A549 (cell line): ENCODE measurements around the gene PSMF1.
A peak's percentile ranks its signal among the peaks of the same experiment; 100 is the strongest.

Source experiments
- CEBPB ChIP-seq, 2 experiments: fragments of >200 bp in 1 of 2; sonication (Bioruptor Twin) in 1 of 2; formaldehyde crosslinking in 1 of 2; IDR thresholded peaks; 2 replicates each; pipeline ENCODE4 v1.6.1; 2012 to 2016
- CHD2 ChIP-seq: fragments of 150-350 bp; IDR thresholded peaks from 2 replicates; pipeline ENCODE4 v1.6.1; 2014; ENCODE audit warnings: low read length; ENCODE audit not compliant: partially characterized antibody
- EP300 ChIP-seq, 2 experiments: fragments of >200 bp; sonication (Bioruptor Twin); formaldehyde crosslinking; IDR thresholded peaks; 2 replicates in 1 of 2; 3 replicates in 1 of 2; pipeline ENCODE4 v1.6.1; 2016 to 2017
- FOSL2 ChIP-seq, 2 experiments: fragments of 450-650 bp in 1 of 2; fragments of >200 bp in 1 of 2; sonication (Bioruptor Twin) in 1 of 2; formaldehyde crosslinking; IDR thresholded peaks; 2 replicates each; pipeline versions ENCODE4 v1.5.0 to v1.6.1; 2016 to 2020; ENCODE audit warnings: mild to moderate bottlenecking in 1 of 2, moderate library complexity in 1 of 2
- JUNB ChIP-seq: fragments of >200 bp; sonication (Bioruptor Twin); formaldehyde crosslinking; IDR thresholded peaks from 2 replicates; pipeline ENCODE4 v1.6.1; 2016
- MAFK ChIP-seq: fragments of 450-650 bp; IDR thresholded peaks from 2 replicates; pipeline ENCODE4 v1.6.1; 2014; ENCODE audit not compliant: partially characterized antibody
- MAX ChIP-seq: IDR thresholded peaks from 2 replicates; pipeline ENCODE4 v1.6.1; 2012
- MYC ChIP-seq: IDR thresholded peaks from 2 replicates; pipeline ENCODE4 v1.6.1; 2012; ENCODE audit warnings: mild to moderate bottlenecking, inconsistent platforms, low read length, improper control_type of control experiment, borderline replicate concordance
- POLR2A ChIP-seq: IDR thresholded peaks from 2 replicates; pipeline ENCODE4 v1.6.1; 2012; ENCODE audit warnings: mild to moderate bottlenecking, low read length
- RNF2 ChIP-seq: fragments of 200-600 bp; sonication (generic); IDR thresholded peaks from 2 replicates; pipeline ENCODE4 v1.6.1; 2016; ENCODE audit warnings: low read depth, mild to moderate bottlenecking, antibody characterized with exemption, moderate library complexity, borderline replicate concordance
- TFCP2L1 ChIP-seq: fragments of 250-450 bp; sonication (Bioruptor Pico); IDR thresholded peaks from 2 replicates; pipeline ENCODE4 v1.5.0; 2021; ENCODE audit warnings: mild to moderate bottlenecking
- ZSCAN20 ChIP-seq: fragments of 250-450 bp; sonication (Bioruptor Pico); IDR thresholded peaks from 2 replicates; pipeline ENCODE4 v1.8.0; 2022; ENCODE audit warnings: mild to moderate bottlenecking, moderate library complexity
- TF ChIP-seq, protein P1 (sequence below): fragments of >200 bp; sonication (Bioruptor Twin); formaldehyde crosslinking; IDR thresholded peaks from 3 replicates; pipeline ENCODE4 v1.5.1; 2016
- TF ChIP-seq, protein P2 (sequence below): fragments of 450-650 bp; IDR thresholded peaks from 2 replicates; pipeline ENCODE4 v1.6.1; 2014; ENCODE audit warnings: antibody characterized with exemption

DNA sequence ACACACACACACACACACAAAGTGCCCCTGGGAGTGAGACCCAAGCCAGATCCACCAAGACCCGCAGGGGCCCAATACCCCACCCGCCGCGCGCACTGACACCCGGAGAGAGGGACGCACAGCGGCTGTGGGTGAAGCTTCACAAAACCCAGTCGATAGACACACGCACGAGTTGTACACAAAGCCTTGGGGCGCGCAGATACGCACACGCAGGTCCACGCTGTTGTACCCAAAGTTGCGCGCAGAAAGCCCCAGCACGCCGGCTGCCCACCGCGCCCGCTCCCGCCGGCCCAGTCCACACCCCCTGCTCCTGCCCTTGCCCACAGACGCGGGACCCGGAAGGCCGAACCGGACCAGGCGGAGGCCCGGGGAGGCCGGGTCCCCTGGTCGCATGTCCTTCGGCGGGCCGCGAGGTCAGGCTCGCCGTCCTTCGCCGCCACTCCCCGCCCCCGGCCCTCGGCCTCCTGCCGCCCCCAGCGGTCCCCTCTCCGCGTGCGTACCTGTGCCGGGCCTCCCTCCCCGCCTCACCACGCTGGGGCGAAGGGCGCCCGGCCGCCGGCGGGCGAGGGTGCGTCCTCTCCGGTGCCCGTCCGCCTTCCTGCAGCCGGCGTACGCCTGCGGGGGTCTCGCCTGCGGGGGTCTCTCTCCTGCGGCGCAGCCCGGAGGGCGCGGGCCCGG, 66.4 kb downstream of the PSMF1 start, which contains the start of gene TMEM74B:
- TF ChIP-seq, protein P1, sequence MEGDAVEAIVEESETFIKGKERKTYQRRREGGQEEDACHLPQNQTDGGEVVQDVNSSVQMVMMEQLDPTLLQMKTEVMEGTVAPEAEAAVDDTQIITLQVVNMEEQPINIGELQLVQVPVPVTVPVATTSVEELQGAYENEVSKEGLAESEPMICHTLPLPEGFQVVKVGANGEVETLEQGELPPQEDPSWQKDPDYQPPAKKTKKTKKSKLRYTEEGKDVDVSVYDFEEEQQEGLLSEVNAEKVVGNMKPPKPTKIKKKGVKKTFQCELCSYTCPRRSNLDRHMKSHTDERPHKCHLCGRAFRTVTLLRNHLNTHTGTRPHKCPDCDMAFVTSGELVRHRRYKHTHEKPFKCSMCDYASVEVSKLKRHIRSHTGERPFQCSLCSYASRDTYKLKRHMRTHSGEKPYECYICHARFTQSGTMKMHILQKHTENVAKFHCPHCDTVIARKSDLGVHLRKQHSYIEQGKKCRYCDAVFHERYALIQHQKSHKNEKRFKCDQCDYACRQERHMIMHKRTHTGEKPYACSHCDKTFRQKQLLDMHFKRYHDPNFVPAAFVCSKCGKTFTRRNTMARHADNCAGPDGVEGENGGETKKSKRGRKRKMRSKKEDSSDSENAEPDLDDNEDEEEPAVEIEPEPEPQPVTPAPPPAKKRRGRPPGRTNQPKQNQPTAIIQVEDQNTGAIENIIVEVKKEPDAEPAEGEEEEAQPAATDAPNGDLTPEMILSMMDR = no peak
- TF ChIP-seq TFCP2L1 (CRISPR knock-in tag) (no peak), EP300 (IDR thresholded peaks at IDR 0.05) (no peak), MAX (peak; percentile 49), CHD2 (no peak), CEBPB (IDR thresholded peaks at IDR 0.05) (no peak), MAFK (no peak), POLR2A (no peak), FOSL2 (IDR thresholded peaks at IDR 0.05) (no peak), FOSL2 (CRISPR knock-in tag; IDR thresholded peaks at IDR 0.05) (no peak), ZSCAN20 (no peak), JUNB (no peak), MYC (no peak), RNF2 (no peak)
- TF ChIP-seq, protein P2, sequence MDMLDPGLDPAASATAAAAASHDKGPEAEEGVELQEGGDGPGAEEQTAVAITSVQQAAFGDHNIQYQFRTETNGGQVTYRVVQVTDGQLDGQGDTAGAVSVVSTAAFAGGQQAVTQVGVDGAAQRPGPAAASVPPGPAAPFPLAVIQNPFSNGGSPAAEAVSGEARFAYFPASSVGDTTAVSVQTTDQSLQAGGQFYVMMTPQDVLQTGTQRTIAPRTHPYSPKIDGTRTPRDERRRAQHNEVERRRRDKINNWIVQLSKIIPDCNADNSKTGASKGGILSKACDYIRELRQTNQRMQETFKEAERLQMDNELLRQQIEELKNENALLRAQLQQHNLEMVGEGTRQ = no peak
